A549 (cell line): Measurements from ENCODE around the gene AQP2. TPM values are rescaled to one million over a fixed set of nuclear protein-coding genes. Genes with fewer than 3 reads are reported as not detected.

Source experiments
- ATAC-seq, 2 experiments: fragments of 200-7000 bp in 1 of 2; fragments of >200 bp in 1 of 2; cut with Nextera tagmentation in 1 of 2; cut with Tn5 transposase in 1 of 2; 3 replicates each; pipeline versions ENCODE4 v1.8.0 to v1.9.1; 2018 to 2020; ENCODE audit warnings: mild to moderate bottlenecking in 1 of 2, moderate library complexity in 1 of 2
- CTCF ChIA-PET: fragments of 300-600 bp; sonication (Branson Sonifier 250); formaldehyde crosslinking; extraction: SDS; loops from one replicate; lab custom pipeline; 2021; ENCODE audit warnings: antibody characterized with exemption, inconsistent platforms; lab: Yijun Ruan, JAX
- POLR2A ChIA-PET: fragments of 350-600 bp; formaldehyde crosslinking; extraction: SDS; loops from one replicate; lab custom pipeline; 2021; ENCODE audit warnings: antibody characterized with exemption, inconsistent platforms; lab: Yijun Ruan, JAX
- DNase-seq, 2 experiments: peaks; one replicate each; pipeline versions ENCODE4 v3.0.0 to v3.0.0-alpha.2; 2011 to 2016; ENCODE audit warnings: low read depth in 1 of 2, low spot score in 1 of 2
- FAIRE-seq: peaks from 2 replicates; lab custom pipeline; 2011; peaks lifted over from hg19 to GRCh38; lab: Jason Lieb, UNC
- H3K27ac ChIP-seq, 2 experiments: fragments of >200 bp; sonication (Bioruptor Twin); formaldehyde crosslinking; 3 replicates each; pipeline ENCODE4 v1.5.1; 2016 to 2017
- H3K4me1 ChIP-seq: fragments of >200 bp; sonication (Bioruptor Twin); formaldehyde crosslinking; 3 replicates; pipeline ENCODE4 v1.6.1; 2016
- H3K4me2 ChIP-seq: fragments of >200 bp; sonication (Bioruptor Twin); formaldehyde crosslinking; 3 replicates; pipeline ENCODE4 v1.6.1; 2016
- H3K4me3 ChIP-seq: fragments of >200 bp; sonication (Bioruptor Twin); formaldehyde crosslinking; 3 replicates; pipeline ENCODE4 v1.5.1; 2016
- H3K9me3 ChIP-seq: fragments of >200 bp; sonication (Bioruptor Twin); formaldehyde crosslinking; 3 replicates; pipeline ENCODE4 v1.6.1; 2016
- BHLHE40 ChIP-seq: IDR thresholded peaks from 2 replicates; pipeline ENCODE4 v1.6.1; 2012; ENCODE audit warnings: low read depth, low read length, inconsistent platforms
- CBX2 ChIP-seq: fragments of 200-600 bp; sonication (generic); IDR thresholded peaks from 2 replicates; pipeline ENCODE4 v1.6.1; 2016; ENCODE audit warnings: low read depth, mild to moderate bottlenecking, borderline replicate concordance
- CEBPB ChIP-seq, 2 experiments: fragments of >200 bp in 1 of 2; sonication (Bioruptor Twin) in 1 of 2; formaldehyde crosslinking in 1 of 2; IDR thresholded peaks; 2 replicates each; pipeline ENCODE4 v1.6.1; 2012 to 2016
- CTCF ChIP-seq: fragments of >200 bp; sonication (Bioruptor Twin); formaldehyde crosslinking; IDR thresholded peaks from 3 replicates; pipeline ENCODE4 v1.5.1; 2016
- E2F6 ChIP-seq: IDR thresholded peaks from 2 replicates; pipeline ENCODE4 v1.6.1; 2012; ENCODE audit warnings: low read depth, borderline replicate concordance
- ELK1 ChIP-seq: fragments of 150-350 bp; IDR thresholded peaks from 2 replicates; pipeline ENCODE4 v1.6.1; 2014; ENCODE audit warnings: low read depth, mild to moderate bottlenecking, low read length
- EP300 ChIP-seq, 2 experiments: fragments of >200 bp; sonication (Bioruptor Twin); formaldehyde crosslinking; IDR thresholded peaks; 2 replicates in 1 of 2; 3 replicates in 1 of 2; pipeline ENCODE4 v1.6.1; 2016 to 2017
- ESRRA ChIP-seq: fragments of 150-350 bp; IDR thresholded peaks from 2 replicates; pipeline ENCODE4 v1.6.1; 2014; ENCODE audit warnings: mild to moderate bottlenecking, low read length, borderline replicate concordance
- GATA3 ChIP-seq: IDR thresholded peaks from 2 replicates; pipeline ENCODE4 v1.6.1; 2012; ENCODE audit warnings: borderline replicate concordance
- HOXB5 ChIP-seq: fragments of 250-450 bp; sonication (Bioruptor Pico); IDR thresholded peaks from 2 replicates; pipeline ENCODE4 v1.5.0; 2020; ENCODE audit warnings: mild to moderate bottlenecking, moderate library complexity
- KDM1A ChIP-seq: fragments of 200-600 bp; sonication (generic); IDR thresholded peaks from 2 replicates; pipeline ENCODE4 v1.6.1; 2016; ENCODE audit warnings: low read depth, mild to moderate bottlenecking
- KDM5A ChIP-seq: fragments of 200-600 bp; sonication (generic); IDR thresholded peaks from 2 replicates; pipeline ENCODE4 v1.6.1; 2016; ENCODE audit warnings: antibody characterized with exemption, mild to moderate bottlenecking
- MAFK ChIP-seq: fragments of 450-650 bp; IDR thresholded peaks from 2 replicates; pipeline ENCODE4 v1.6.1; 2014; ENCODE audit not compliant: partially characterized antibody
- MAZ ChIP-seq: fragments of 150-350 bp; IDR thresholded peaks from 2 replicates; pipeline ENCODE4 v1.6.1; 2014; ENCODE audit warnings: antibody characterized with exemption, low read depth, low read length, borderline replicate concordance
- NFE2L2 ChIP-seq: fragments of 150-350 bp; conservative IDR thresholded peaks from 2 replicates; pipeline ENCODE4 v1.6.1; 2014; ENCODE audit warnings: low read length
- POLR2A ChIP-seq: IDR thresholded peaks from 2 replicates; pipeline ENCODE4 v1.6.1; 2012; ENCODE audit warnings: mild to moderate bottlenecking, low read length
- RAD21 ChIP-seq, 2 experiments: fragments of >200 bp in 1 of 2; sonication (Bioruptor Twin) in 1 of 2; formaldehyde crosslinking in 1 of 2; IDR thresholded peaks in 1 of 2; conservative IDR thresholded peaks in 1 of 2; 2 replicates in 1 of 2; 3 replicates in 1 of 2; pipeline ENCODE4 v1.6.1; 2012 to 2018; ENCODE audit warnings: inconsistent platforms in 1 of 2
- RARB ChIP-seq: fragments of 250-450 bp; sonication (Bioruptor Pico); IDR thresholded peaks from 2 replicates; pipeline ENCODE4 v1.8.0; 2021; ENCODE audit warnings: mild to moderate bottlenecking, moderate library complexity
- RNF2 ChIP-seq: fragments of 200-600 bp; sonication (generic); IDR thresholded peaks from 2 replicates; pipeline ENCODE4 v1.6.1; 2016; ENCODE audit warnings: low read depth, mild to moderate bottlenecking, antibody characterized with exemption, moderate library complexity, borderline replicate concordance
- SMC3 ChIP-seq: fragments of >200 bp; sonication (Bioruptor Twin); formaldehyde crosslinking; IDR thresholded peaks from 3 replicates; pipeline ENCODE4 v1.6.1; 2018; ENCODE audit warnings: inconsistent platforms
- WGBS: methylation state at CpG from one replicate; pipeline ENCODE4 v1.1.6; 2017; ENCODE audit errors: missing lambda C conversion rate; 5-methylcytosine and 5-hydroxymethylcytosine counted together
- polyA plus RNA-seq, 4 experiments: library from polyadenylated mRNA; depleted of rRNA in 3 of 4; stranded (reverse); fragments of >200 nt; fragmentation: RNase III in 1 of 4; extraction: RNeasy Plus Mini Kit Qiagen cat#74134 plus additional on column Dnase treatment in 1 of 4; gene quantifications; 2 replicates in 3 of 4; 3 replicates in 1 of 4; pipeline ENCODE4 v1.2.3, GENCODE V29; 2011 to 2017
- TF ChIP-seq, protein P1 (sequence below): IDR thresholded peaks from 2 replicates; pipeline ENCODE4 v1.6.1; 2012

Gene AQP2
- polyA plus RNA-seq, 2 of the 4 experiments (the other 2 are of a cell fraction), result not detected

- no peak for TF ChIP-seq ELK1
Measured at GRCh38 chr12:49965836-49966235, 15.3 kb downstream of the AQP2 start (continued).

DNA sequence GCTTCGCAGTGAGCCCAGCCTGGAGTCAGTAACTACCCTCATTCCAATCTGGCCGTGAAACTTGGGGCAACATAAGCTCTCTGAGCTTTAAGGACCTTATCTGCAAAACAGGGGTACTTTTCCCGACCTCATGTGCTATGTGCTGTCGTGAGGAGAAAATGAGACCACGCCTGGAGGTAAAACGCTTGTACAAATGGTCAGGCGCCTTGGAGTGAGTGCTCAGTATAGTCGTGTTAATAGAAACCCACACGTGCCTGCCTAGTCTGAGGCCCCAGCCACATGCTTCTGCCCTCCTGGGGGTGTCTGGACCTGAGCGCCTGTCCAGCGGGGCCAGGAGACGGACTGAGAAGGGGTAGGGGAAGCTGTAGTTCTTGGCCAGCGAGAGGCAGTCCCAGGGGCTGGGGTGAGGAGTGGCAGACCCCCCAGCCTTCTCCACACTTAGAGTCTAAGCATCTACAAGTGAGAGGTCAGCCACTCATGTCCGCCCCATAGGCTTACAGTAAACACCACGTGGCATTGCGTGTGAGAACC, 16.0 kb downstream of the AQP2 start:
- no peaks in the 10 kb centered on the region for H3K9me3 ChIP-seq
- no peak for DNase-seq
- peak overlapping the region in 1 of 2 experiments; percentile 85; a peak in 3 of 6 replicates for H3K27ac ChIP-seq
- peaks cover 16% of the 10 kb centered on the region for H3K4me1 ChIP-seq
- CTCF ChIA-PET, result interaction anchor here (0.6 to 29.8 kb wide), 68 partner anchors 8 to 381 kb away, joined by 3 to 708 read pairs (median 6); partner anchors contain the start of genes AQP2, ASIC1, CERS5 and COX14
- TF ChIP-seq KDM5A (no peak), NFE2L2 (no peak), BHLHE40 (no peak), POLR2A (no peak), RNF2 (no peak), CEBPB (IDR thresholded peaks at IDR 0.05) (no peak), KDM1A (no peak), MAZ (no peak), EP300 (IDR thresholded peaks at IDR 0.05) (no peak), CBX2 (no peak), MAFK (no peak)
- peak; percentile 3; a peak in 4 of 6 replicates for ATAC-seq
- peak overlapping the region; percentile 98 for H3K4me2 ChIP-seq
- 21% methylated on average over 16 of the region's 16 CpGs for WGBS
- H3K4me3 ChIP-seq, result no peak overlapping the region
- POLR2A ChIA-PET, result interaction anchor here (1.1 to 1.4 kb wide), 3 partner anchors 21 to 118 kb away, joined by 3 to 6 read pairs (median 3); partner anchors contain the start of gene SMARCD1
- no peak for FAIRE-seq

GRCh38 chr12:49967042-49967776, 16.7 kb downstream of the AQP2 start:
- peak; percentile 91 to 93 for DNase-seq
- ATAC-seq, result peak; percentile 76 to 87
- ChIA-PET POLR2A (interaction anchor here (0.6 to 1.4 kb wide), 4 partner anchors 22 to 677 kb away, joined by 3 to 6 read pairs (median 3); partner anchors contain the start of gene SMARCD1), CTCF (interaction anchor here (0.5 to 29.8 kb wide), 86 partner anchors 11 to 498 kb away, joined by 3 to 708 read pairs (median 5); partner anchors contain the start of genes AQP2, ASIC1, CERS5 and COX14)
- Histone ChIP-seq H3K4me1 (peaks cover 16% of the 10 kb centered on the region), H3K4me3 (peak overlapping the region; percentile 49), H3K27ac (peak overlapping the region; percentile 77 to 85), H3K4me2 (peak overlapping the region; percentile 98), H3K9me3 (no peaks in the 10 kb centered on the region)
- FAIRE-seq, result peak; percentile 95
- TF ChIP-seq POLR2A (no peak), HOXB5 (CRISPR knock-in tag) (0 out of 2 replicates have a peak, but pooled peaks have one; percentile 60), GATA3 (no peak), RARB (no peak), KDM5A (peak; percentile 59; the same call in 1 of the 2 replicates), BHLHE40 (no peak), SMC3 (peak; percentile 66), RNF2 (no peak), CTCF (peak; percentile 79), MAZ (no peak), ESRRA (0 out of 2 replicates have a peak, but pooled peaks have one; percentile 2), E2F6 (peak; percentile 33; the same call in 1 of the 2 replicates), RAD21 (conservative IDR thresholded peaks at IDR 0.05 in 1 of 2, IDR thresholded peaks at IDR 0.05 in 1 of 2) (peak; percentile 81 to 86)
- TF ChIP-seq, protein P1, sequence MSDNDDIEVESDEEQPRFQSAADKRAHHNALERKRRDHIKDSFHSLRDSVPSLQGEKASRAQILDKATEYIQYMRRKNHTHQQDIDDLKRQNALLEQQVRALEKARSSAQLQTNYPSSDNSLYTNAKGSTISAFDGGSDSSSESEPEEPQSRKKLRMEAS, result peak; percentile 68
- WGBS, result 4% methylated on average over 21 of the region's 40 CpGs
